LNCaP clone FGC (cell line): ENCODE data around the gene SND1.
"Not testable (repeated sequence)": the region's sequence is repeated elsewhere in the genome, so short reads cannot be mapped to it uniquely, and the experiment has no call there.

Experiments used
- DNase-seq: peaks from one replicate; pipeline ENCODE4 v3.0.0-alpha.2; 2011; ENCODE audit warnings: low read depth
- H3K4me3 ChIP-seq: 2 replicates; pipeline ENCODE4 v1.5.1; 2011; ENCODE audit warnings: mild to moderate bottlenecking, low read depth, low read length, control low read depth
- TF ChIP-seq, protein P1 (sequence below): IDR thresholded peaks from 2 replicates; pipeline ENCODE4 v1.5.1; 2012; ENCODE audit warnings: mild to moderate bottlenecking; ENCODE audit not compliant: control insufficient read depth, insufficient read depth; ENCODE audit errors: extremely low read depth

The SND1 gene

DNA sequence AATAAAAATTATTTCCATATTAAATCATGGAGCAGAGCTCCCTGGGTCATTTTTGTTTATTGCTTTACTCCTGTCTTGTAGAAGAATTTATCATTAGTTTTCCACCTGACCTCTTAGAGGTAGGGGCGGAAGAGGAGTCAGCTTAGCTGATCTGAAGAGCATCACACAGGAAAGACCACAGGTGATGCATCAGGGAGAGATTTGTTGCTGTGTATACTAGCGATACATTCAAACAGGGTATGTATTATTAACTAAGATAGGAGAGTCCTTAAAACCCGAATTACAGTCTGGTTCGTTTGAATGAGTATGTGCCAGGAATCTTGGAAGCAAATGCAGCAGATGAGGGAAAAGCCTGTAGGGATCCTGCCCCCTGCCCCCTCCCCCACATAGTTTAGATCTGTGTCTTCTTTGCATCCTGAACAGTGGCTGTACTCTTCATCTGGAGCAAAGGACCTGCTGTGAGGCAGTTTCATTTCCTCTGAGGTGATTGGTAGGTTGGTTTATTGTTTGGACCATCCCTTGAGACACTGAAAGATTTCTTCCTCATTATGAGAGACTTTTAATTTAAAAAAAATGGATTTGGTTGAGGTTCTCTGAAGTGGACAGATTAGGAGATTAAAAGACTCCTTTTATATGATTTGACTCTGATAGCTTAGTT, 177.0 kb downstream of the SND1 start:
- H3K4me3 ChIP-seq, result no peak overlapping the region
- no peak for DNase-seq
- TF ChIP-seq, protein P1, sequence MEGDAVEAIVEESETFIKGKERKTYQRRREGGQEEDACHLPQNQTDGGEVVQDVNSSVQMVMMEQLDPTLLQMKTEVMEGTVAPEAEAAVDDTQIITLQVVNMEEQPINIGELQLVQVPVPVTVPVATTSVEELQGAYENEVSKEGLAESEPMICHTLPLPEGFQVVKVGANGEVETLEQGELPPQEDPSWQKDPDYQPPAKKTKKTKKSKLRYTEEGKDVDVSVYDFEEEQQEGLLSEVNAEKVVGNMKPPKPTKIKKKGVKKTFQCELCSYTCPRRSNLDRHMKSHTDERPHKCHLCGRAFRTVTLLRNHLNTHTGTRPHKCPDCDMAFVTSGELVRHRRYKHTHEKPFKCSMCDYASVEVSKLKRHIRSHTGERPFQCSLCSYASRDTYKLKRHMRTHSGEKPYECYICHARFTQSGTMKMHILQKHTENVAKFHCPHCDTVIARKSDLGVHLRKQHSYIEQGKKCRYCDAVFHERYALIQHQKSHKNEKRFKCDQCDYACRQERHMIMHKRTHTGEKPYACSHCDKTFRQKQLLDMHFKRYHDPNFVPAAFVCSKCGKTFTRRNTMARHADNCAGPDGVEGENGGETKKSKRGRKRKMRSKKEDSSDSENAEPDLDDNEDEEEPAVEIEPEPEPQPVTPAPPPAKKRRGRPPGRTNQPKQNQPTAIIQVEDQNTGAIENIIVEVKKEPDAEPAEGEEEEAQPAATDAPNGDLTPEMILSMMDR, result no peak

DNA sequence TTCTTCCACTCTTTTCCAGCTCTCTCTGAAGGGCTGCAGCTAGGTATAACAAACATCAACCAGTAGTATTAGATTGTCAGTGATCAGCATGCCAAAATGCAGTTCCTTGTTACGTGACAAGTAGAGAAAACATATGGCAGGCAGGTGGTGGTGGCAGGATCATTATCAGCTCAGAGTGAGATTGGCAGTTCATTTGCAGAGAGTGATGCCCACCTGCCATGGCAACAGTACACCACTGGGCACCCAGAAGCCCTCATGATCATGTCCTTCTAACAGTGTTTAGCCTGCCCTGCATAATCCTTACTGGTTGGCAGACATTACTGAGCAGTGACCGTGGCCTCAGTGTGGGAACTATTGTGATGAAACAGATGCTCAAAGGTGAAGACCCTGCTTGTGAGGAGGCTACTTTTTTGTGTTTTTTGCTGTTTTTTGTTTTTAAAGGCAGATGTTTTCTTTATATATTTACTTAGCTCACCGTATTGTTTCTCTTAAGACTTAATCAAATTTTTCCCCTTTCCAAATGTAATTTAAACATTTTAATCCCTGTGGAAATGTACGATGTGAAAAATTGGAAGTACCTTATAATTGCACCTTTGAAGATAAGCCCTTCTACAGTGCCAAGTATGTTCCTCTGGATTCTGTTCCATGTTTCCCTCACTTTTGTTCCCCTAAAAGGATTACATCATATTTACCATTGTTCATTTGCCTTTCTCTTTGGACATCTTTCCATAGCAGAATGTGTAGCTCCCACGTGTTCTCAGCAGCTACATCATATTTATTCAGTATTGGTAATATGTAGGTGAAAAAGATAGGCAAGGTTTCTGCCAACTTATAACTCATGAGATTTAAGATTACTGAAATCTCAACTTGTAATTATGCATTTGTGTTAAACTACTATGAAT, 179.6 kb downstream of the SND1 start:
- TF ChIP-seq, protein P1, result no peak
- no peak overlapping the region for H3K4me3 ChIP-seq
- DNase-seq, result no peak

GRCh38 chr7:127832592-127832991, 180.6 kb downstream of the SND1 start:
- no peak for DNase-seq
- H3K4me3 ChIP-seq, result no peak overlapping the region
- TF ChIP-seq, protein P1, result no peak

DNA sequence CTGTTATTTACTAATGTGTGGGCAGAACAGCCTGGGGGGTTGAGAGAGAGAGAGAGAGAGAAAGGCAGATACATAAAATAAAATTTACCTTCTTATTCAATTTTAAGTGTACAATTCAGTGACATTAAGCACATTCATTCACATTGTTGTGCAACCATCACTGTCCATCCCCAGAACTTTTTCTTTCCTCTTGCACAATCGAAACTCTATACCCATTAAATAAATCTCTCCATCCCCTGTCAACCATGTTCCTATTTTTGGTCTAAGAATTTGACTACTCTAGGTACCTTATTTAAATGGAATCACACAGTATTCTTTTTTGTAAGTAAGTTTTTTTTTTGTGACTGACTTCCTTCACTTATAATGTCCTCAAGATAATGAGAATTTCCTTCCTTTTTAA, 181.6 kb downstream of the SND1 start:
- TF ChIP-seq, protein P1, result no peak
- H3K4me3 ChIP-seq, result no peak overlapping the region
- DNase-seq, result no peak

- no peak for DNase-seq
- no peak overlapping the region for H3K4me3 ChIP-seq
- TF ChIP-seq, protein P1, result no peak
Observed at GRCh38 chr7:127835679-127836078, 183.7 kb downstream of the SND1 start.

DNA sequence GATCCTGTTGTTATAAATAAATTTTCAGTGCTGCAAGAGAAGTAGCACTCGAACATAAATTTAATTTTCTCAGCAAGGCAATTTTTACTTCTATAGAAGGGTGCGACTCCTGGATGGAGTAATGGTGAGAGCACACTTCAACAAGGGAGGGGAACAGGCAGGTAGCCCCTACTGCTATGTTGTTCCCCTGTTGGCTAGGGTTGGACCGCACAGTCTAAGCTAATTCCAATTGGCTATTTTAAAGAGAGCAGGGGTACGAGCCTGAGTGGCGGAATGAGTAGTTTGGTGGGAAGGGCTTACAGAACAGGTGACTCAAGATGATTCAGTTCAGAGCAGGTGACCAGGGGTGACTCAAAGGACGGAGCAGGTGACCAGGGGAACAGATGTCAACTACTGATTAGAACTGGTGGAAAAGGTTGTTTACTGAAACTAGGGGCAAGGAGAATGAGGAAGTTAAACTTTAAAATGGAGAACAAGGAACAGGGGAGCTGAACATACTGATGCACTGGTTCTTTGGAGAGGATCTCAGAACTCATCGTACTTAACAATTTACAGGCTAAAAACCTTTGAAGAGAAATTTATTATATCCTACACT, 185.9 kb downstream of the SND1 start:
- DNase-seq, H3K4me3 ChIP-seq: not testable (repeated sequence)

- no peak for DNase-seq
- H3K4me3 ChIP-seq, result no peak overlapping the region
- TF ChIP-seq, protein P1, result no peak
Observed at GRCh38 chr7:127838816-127839415, 186.9 kb downstream of the SND1 start.
